B cell (primary cell): ENCODE data around the gene SIPA1L3. TPM values are rescaled to one million over a fixed set of nuclear protein-coding genes. Genes with fewer than 3 reads are reported as not detected.

ENCODE experiments used
- ATAC-seq: fragments of 200-7000 bp; cut with Tn5 transposase; one replicate; pipeline ENCODE4 v1.10.0; 2021; ENCODE audit warnings: low read depth, mild to moderate bottlenecking, moderate number of reproducible peaks, moderate library complexity
- CTCF ChIA-PET: fragments of 350-600 bp; sonication (Branson Sonifier 250); formaldehyde crosslinking; loops from one replicate; lab custom pipeline; 2021; ENCODE audit warnings: antibody characterized with exemption, inconsistent platforms; lab: Charles Lee
- POLR2A ChIA-PET: fragments of 350-600 bp; sonication (Branson Sonifier 250); formaldehyde crosslinking; loops from one replicate; lab custom pipeline; 2021; ENCODE audit warnings: antibody characterized with exemption; lab: Charles Lee
- DNase-seq: peaks from one replicate; pipeline ENCODE4 v3.0.0; 2013
- H2AFZ ChIP-seq: 2 replicates; pipeline ENCODE4 v1.6.1; 2012; ENCODE audit warnings: mild to moderate bottlenecking, low read depth, low read length; ENCODE audit not compliant: insufficient read depth, poor library complexity, severe bottlenecking
- H3K27ac ChIP-seq, 2 donors: 1 replicate in 1 of 2; 2 replicates in 1 of 2; pipeline ENCODE4 v1.5.1; 2012 to 2013; ENCODE audit warnings: low read length in 2 of 2, mild to moderate bottlenecking in 2 of 2, moderate library complexity in 1 of 2
- H3K27me3 ChIP-seq, 4 experiments: fragments of 200-600 bp in 1 of 4; sonication (generic) in 1 of 4; replicated peaks in 1 of 4; 1 replicate in 2 of 4; 2 replicates in 2 of 4; pipeline versions ENCODE4 v1.6.1 to v1.7.0; 2013 to 2016; ENCODE audit warnings: low read length in 3 of 4, mild to moderate bottlenecking in 2 of 4, mixed read lengths in 1 of 4, moderate library complexity in 1 of 4; ENCODE audit not compliant: insufficient read depth in 4 of 4, control insufficient read depth in 3 of 4; ENCODE audit errors: control extremely low read depth in 1 of 4
- H3K36me3 ChIP-seq, 2 experiments: replicated peaks in 1 of 2; 1 replicate in 1 of 2; 2 replicates in 1 of 2; pipeline versions ENCODE4 v1.6.1 to v1.7.1; 2013; ENCODE audit warnings: low read length in 1 of 2; ENCODE audit not compliant: insufficient read depth in 2 of 2, control insufficient read depth in 1 of 2; ENCODE audit errors: control extremely low read depth in 1 of 2, extremely low read depth in 1 of 2
- H3K4me1 ChIP-seq, 2 donors: fragments of 200-600 bp in 1 of 2; sonication (generic) in 1 of 2; 1 replicate in 1 of 2; 2 replicates in 1 of 2; pipeline versions ENCODE4 v1.5.1 to v1.6.1; 2013 to 2017; ENCODE audit warnings: low read length in 2 of 2; ENCODE audit not compliant: control insufficient read depth in 2 of 2, insufficient read depth in 2 of 2
- H3K4me2 ChIP-seq: replicated peaks from 2 replicates; pipeline ENCODE3; 2012; ENCODE audit warnings: mild to moderate bottlenecking, low read depth, low read length; ENCODE audit not compliant: poor library complexity, severe bottlenecking
- H3K4me3 ChIP-seq, 5 experiments: fragments of 200-600 bp in 1 of 5; sonication (generic) in 1 of 5; 1 replicate in 3 of 5; 2 replicates in 2 of 5; pipeline versions ENCODE4 v1.5.1 to v1.7.0; 2011 to 2016; ENCODE audit warnings: low read length in 4 of 5, mild to moderate bottlenecking in 4 of 5, low read depth in 2 of 5, control low read depth in 1 of 5, moderate library complexity in 1 of 5; ENCODE audit not compliant: insufficient read depth in 1 of 5; ENCODE audit errors: control extremely low read depth in 1 of 5, extremely low read depth in 1 of 5
- H3K79me2 ChIP-seq: fragments of 200-600 bp; sonication (generic); one replicate; pipeline ENCODE4 v1.6.0; 2016; ENCODE audit warnings: low read length; ENCODE audit not compliant: control insufficient read depth, insufficient read depth
- H3K9ac ChIP-seq: fragments of 200-600 bp; sonication (generic); 2 replicates; pipeline ENCODE4 v1.6.1; 2017; ENCODE audit warnings: mild to moderate bottlenecking, low read length, moderate library complexity
- H3K9me3 ChIP-seq, 3 donors: one replicate each; pipeline versions ENCODE4 v1.6.1 to v1.7.1; 2013; ENCODE audit warnings: low read length in 2 of 3; ENCODE audit not compliant: control insufficient read depth in 2 of 3, insufficient read depth in 1 of 3; ENCODE audit errors: control extremely low read depth in 1 of 3
- H4K20me1 ChIP-seq: 2 replicates; pipeline ENCODE4 v1.6.0; 2012; ENCODE audit warnings: mild to moderate bottlenecking, low read length; ENCODE audit not compliant: insufficient read depth, control insufficient read depth, poor library complexity, severe bottlenecking
- H3K27ac Mint-ChIP-seq: one replicate; pipeline ENCODE4 v1.8.0; 2021; ENCODE audit warnings: mixed read lengths
- H3K27me3 Mint-ChIP-seq: one replicate; pipeline ENCODE4 v1.8.0; 2021; ENCODE audit warnings: mixed read lengths
- H3K4me1 Mint-ChIP-seq: one replicate; pipeline ENCODE4 v1.8.0; 2021; ENCODE audit warnings: mixed read lengths
- H3K4me3 Mint-ChIP-seq: one replicate; pipeline ENCODE4 v1.8.0; 2021; ENCODE audit warnings: mixed read lengths
- H3K9me3 Mint-ChIP-seq: one replicate; pipeline ENCODE4 v1.8.0; 2022; ENCODE audit warnings: mixed read lengths; ENCODE audit not compliant: insufficient read depth
- EZH2 ChIP-seq: IDR thresholded peaks from 2 replicates; pipeline ENCODE4 v1.6.1; 2012; ENCODE audit warnings: borderline replicate concordance, low read depth, mild to moderate bottlenecking, moderate library complexity, low read length; ENCODE audit not compliant: insufficient read depth, poor library complexity, severe bottlenecking
- WGBS: methylation state at CpG from one replicate; pipeline ENCODE4 v1.1.5; 2013; ENCODE audit warnings: missing lambda C conversion rate; ENCODE audit not compliant: insufficient coverage; 5-methylcytosine and 5-hydroxymethylcytosine counted together
- intact Hi-C: fragments of 100-400 bp; cut with micrococcal nuclease; formaldehyde crosslinking; loops from one replicate; pipeline ENCODE4 v1.10.0; 2022
- polyA plus RNA-seq: library from polyadenylated mRNA; depleted of rRNA; stranded (reverse); fragments of >200 nt; gene quantifications from 2 replicates; pipeline ENCODE4 v1.2.3, GENCODE V29; 2012
- total RNA-seq, 2 donors: library from RNA; stranded (reverse); fragments of 120-200 nt in 1 of 2; gene quantifications; 1 replicate in 1 of 2; 2 replicates in 1 of 2; pipeline versions ENCODE4 v1.2.3 to v1.2.4, GENCODE V29; 2013 to 2022
- TF ChIP-seq, protein P1 (sequence below): fragments of 200-600 bp; IDR thresholded peaks from one replicate; pipeline ENCODE4 v1.8.0; 2022; ENCODE audit warnings: antibody characterized with exemption, mild to moderate bottlenecking

Gene SIPA1L3
- total and polyA plus RNA-seq, 2 donors (not counting 1 experiment from before 2014, with no cell fraction given), result 48.3 to 295 TPM

DNA sequence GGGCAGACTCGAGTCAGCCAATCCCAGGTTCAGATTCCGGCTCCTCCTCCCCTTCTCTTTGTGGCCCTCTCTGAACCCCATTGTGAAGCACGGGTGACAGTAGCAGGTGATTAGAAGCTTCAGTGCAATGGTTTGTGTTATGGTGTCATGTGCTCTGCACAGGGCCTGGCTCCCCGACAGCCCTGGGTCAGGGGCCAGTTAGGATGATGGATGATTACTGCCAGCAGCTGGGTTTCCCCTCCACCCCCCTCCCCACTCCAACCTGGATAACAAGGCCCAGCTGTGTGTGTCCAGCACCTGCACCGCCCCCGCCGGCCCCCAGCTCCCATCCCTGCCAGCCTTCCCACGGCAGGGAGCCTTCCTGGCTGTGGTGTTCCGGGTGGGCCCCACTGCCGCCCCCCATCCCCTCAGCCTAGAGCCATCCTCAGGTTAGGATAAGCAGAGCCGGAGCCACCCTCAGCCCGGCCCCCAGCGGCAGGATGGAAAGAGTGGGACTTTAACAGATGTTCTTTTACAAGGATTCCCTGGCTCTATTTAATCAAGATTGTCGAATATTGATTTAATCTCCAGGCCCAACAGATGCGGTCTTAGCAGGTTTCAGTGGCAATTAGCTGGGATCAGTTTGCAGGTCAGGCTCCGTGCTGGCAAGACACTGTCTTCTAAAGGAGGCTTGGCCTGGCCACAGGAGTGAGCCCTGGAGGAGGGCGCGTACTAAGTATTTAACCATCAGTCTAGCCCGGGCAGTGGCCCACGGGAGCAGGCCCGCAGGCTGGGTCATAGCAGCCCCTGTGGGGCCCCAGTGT is 156.2 kb downstream of the SIPA1L3 start:
- no peak for TF ChIP-seq EZH2
- TF ChIP-seq, protein P1, sequence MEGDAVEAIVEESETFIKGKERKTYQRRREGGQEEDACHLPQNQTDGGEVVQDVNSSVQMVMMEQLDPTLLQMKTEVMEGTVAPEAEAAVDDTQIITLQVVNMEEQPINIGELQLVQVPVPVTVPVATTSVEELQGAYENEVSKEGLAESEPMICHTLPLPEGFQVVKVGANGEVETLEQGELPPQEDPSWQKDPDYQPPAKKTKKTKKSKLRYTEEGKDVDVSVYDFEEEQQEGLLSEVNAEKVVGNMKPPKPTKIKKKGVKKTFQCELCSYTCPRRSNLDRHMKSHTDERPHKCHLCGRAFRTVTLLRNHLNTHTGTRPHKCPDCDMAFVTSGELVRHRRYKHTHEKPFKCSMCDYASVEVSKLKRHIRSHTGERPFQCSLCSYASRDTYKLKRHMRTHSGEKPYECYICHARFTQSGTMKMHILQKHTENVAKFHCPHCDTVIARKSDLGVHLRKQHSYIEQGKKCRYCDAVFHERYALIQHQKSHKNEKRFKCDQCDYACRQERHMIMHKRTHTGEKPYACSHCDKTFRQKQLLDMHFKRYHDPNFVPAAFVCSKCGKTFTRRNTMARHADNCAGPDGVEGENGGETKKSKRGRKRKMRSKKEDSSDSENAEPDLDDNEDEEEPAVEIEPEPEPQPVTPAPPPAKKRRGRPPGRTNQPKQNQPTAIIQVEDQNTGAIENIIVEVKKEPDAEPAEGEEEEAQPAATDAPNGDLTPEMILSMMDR, result no peak
- peak overlapping the region; percentile 8 for H3K4me2 ChIP-seq
- peaks cover 23 to 46% of the 10 kb centered on the region in 2 donors for H3K4me1 ChIP-seq
- ChIA-PET CTCF (interaction anchor here (1.3 to 1.6 kb wide), 2 partner anchors 30 to 161 kb away, joined by 4 read pairs; no protein-coding TSS in a partner anchor), POLR2A (no interaction called here)
- no peaks in the 10 kb centered on the region for H3K27me3 Mint-ChIP-seq
- no peaks in the 10 kb centered on the region for H3K27me3 ChIP-seq
- H3K27ac Mint-ChIP-seq, result peak overlapping the region; percentile 71
- H3K9me3 Mint-ChIP-seq, result no peaks in the 10 kb centered on the region
- intact Hi-C loops, result no loop called here
- H3K36me3 ChIP-seq, result peaks cover 4 to 20% of the 10 kb centered on the region in 2 experiments
- WGBS, result 96% methylated on average over 12 of the region's 21 CpGs
- H2AFZ ChIP-seq, result no peak overlapping the region
- H3K9me3 ChIP-seq, result no peaks in the 10 kb centered on the region
- no peak for ATAC-seq
- H3K4me3 Mint-ChIP-seq, result no peak overlapping the region
- H3K4me1 Mint-ChIP-seq, result peaks cover 46% of the 10 kb centered on the region
- peaks cover 90% of the 10 kb centered on the region for H3K79me2 ChIP-seq
- H3K9ac ChIP-seq, result no peak overlapping the region
- H3K27ac ChIP-seq, result peak overlapping the region in 1 of 2 donors; percentile 39
- H3K4me3 ChIP-seq, result no peak overlapping the region
- no peak for DNase-seq
- peaks cover 40% of the 10 kb centered on the region for H4K20me1 ChIP-seq

DNA sequence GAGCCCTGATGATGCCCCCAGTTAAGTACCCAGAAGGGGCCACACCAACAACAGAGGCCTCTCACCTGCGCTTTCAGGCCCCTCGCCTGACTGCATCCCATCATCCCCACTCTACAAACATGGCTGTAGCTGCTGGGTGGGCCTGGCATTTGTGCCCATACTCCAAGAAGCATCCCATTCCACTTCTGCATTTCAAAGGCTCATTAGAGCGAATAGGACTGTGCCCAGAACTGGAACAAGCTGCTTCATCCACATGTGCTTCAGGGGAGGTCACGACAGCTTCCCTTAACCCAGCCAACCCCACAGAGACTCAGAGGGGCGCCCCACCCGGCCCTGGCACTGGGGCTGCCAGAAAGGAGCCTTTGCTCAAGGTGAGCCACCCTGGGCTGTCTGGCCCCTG is 156.9 kb downstream of the SIPA1L3 start:
- Histone ChIP-seq H3K9ac (no peak overlapping the region), H3K9me3 (no peaks in the 10 kb centered on the region), H3K79me2 (peaks cover 92% of the 10 kb centered on the region), H4K20me1 (peaks cover 43% of the 10 kb centered on the region), H3K4me1 (peaks cover 15 to 38% of the 10 kb centered on the region in 2 donors), H3K27ac (peak overlapping the region in 1 of 2 donors; percentile 39), H3K27me3 (no peaks in the 10 kb centered on the region), H3K4me3 (no peak overlapping the region), H2AFZ (no peak overlapping the region), H3K4me2 (no peak overlapping the region), H3K36me3 (peaks cover 4 to 24% of the 10 kb centered on the region in 2 experiments)
- Mint-ChIP-seq H3K9me3 (no peaks in the 10 kb centered on the region), H3K27me3 (no peaks in the 10 kb centered on the region), H3K4me3 (no peak overlapping the region), H3K27ac (peak overlapping the region; percentile 80), H3K4me1 (peaks cover 42% of the 10 kb centered on the region)
- intact Hi-C loops, result no loop called here
- WGBS, result 95% methylated on average over 5 of the region's 6 CpGs
- DNase-seq (no peak), ATAC-seq (no peak)
- ChIA-PET CTCF (interaction anchor here (1.3 to 1.6 kb wide), 2 partner anchors 30 to 162 kb away, joined by 4 read pairs; no protein-coding TSS in a partner anchor), POLR2A (no interaction called here)
- TF ChIP-seq, protein P1, result no peak
- TF ChIP-seq EZH2, result no peak
